AG08395 (cell line): ENCODE results near the gene CMIP.
A peak's percentile ranks its signal among the peaks of the same experiment; 100 is the strongest.

Source experiments
- DNase-seq: peaks from one replicate; pipeline ENCODE4 v3.0.0; 2012; ENCODE audit warnings: mixed read lengths, low spot score

Gene CMIP

GRCh38 chr16:81447383-81448101, 2.9 kb downstream of the CMIP start:
- DNase-seq: no peak

GRCh38 chr16:81448154-81449131, 3.8 kb downstream of the CMIP start:
- no peak for DNase-seq

DNA sequence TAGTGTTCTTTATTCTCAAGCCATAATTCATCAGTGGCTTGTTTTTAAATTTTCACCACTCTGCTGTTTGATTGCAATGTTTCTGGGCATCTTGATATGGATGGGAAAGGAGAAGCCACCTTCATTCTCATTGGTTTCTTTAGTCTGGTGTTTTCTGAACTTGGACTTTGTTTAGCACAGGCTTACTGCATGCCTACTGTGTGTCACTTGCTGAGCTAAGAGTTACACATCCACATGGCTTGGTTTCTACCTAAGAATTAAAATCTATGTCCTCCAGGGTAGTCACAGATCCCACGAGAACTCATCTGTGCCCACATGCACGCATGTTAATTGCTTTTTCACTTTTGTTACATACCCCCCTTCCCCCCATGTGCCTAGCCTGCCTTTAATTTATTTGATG, 4.6 kb downstream of the CMIP start:
- DNase-seq: no peak

GRCh38 chr16:81449899-81450608, 5.4 kb downstream of the CMIP start:
- no peak for DNase-seq

DNA sequence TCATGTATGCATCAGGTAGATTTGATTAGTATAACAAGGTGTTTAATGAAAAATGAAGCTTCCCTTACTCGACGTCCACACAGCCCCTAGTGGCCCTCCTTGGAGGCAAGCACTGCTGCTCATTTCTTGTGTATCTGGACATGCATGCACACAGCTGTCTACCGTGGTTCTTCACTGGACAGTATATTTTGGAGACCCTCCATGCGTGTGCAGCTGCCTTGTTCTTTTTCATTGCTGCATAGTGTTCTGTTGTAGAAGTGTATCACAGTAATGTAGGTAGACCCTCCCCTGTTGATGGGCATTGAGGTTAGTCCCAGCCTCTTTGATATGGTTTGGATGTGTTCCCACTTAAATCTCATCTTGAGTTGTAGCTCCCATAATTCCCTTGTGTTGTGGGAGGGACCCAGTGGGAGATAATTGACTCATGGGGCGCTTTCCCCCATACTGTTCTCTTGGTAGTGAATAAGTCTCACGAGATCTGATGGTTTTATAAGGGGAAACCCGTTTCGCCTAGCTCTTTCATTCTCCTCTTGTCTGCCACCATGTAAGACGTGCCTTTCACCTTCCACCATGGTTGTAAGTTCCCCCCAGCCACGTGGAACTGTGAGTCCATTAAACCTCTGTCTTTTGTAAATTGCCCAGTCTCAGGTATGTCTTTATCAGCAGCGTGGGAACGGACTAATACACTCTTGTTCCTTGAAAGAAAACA, 6.3 kb downstream of the CMIP start:
- no peak for DNase-seq

GRCh38 chr16:81451753-81452680, 7.4 kb downstream of the CMIP start:
- no peak for DNase-seq

- no peak for DNase-seq
Observed at GRCh38 chr16:81453091-81453728, 8.6 kb downstream of the CMIP start.

DNA sequence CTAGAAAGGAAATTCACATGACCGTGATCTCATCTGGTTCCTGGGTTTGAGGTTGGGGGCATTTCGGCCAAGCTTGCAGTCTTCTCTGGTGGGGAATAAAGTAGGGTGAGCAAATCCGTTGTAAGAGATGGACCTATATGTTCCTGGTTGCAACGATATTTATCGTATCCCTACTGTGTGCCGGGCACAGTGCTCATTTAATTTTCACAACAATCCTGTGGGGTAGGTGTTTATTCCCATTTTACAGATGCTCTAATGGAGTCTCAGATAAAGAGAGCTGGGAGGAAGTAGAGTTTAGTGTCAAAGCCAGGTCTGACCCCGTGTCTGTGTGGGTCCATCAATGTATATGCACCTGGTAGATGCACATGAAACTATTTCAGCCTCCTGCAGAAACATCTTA, 9.4 kb downstream of the CMIP start:
- no peak for DNase-seq

GRCh38 chr16:81455006-81455405, 10.4 kb downstream of the CMIP start:
- no peak for DNase-seq

GRCh38 chr16:81455720-81456494, 11.3 kb downstream of the CMIP start:
- DNase-seq: no peak

DNA sequence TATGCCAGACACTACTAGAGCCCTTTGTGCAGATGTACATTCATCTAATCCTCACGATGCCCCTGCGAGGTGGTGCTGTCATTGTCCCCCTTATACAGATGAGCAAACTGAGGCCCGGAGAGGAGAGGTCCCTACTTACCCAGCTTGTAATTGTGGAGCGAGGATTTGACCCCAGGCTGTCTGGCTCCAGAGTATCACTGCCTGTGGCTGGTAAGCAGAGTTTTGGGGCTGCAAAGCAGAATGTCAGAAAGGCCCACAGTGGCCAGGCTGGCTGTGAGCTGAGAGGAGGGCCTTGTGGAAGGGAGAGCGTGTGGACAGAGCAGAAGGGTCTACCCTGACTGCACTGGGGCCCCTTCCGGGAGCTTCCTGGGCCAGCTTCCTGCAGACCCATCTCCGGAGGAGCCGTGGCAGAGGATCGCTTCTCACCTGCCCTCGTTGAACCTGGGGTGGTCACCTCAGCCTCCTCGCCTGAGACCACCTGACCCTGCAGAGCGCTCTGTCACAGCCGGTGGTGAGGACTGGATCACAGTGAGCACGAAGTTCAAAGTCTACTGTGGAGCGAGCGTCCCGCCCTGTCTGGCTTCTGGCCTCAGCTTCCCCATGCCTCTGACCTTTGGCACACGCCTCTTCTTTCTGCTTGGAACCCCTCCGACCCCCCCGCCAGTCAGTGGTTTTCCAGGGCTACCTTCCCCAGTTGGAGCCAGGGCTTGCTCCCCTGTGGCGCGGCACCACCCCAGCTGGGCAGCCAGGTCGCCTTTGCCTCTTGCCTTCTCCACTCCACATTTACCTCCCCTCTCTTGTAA, 12.1 kb downstream of the CMIP start:
- DNase-seq: no peak

GRCh38 chr16:81457326-81458133, 12.9 kb downstream of the CMIP start:
- DNase-seq: peak; percentile 86

DNA sequence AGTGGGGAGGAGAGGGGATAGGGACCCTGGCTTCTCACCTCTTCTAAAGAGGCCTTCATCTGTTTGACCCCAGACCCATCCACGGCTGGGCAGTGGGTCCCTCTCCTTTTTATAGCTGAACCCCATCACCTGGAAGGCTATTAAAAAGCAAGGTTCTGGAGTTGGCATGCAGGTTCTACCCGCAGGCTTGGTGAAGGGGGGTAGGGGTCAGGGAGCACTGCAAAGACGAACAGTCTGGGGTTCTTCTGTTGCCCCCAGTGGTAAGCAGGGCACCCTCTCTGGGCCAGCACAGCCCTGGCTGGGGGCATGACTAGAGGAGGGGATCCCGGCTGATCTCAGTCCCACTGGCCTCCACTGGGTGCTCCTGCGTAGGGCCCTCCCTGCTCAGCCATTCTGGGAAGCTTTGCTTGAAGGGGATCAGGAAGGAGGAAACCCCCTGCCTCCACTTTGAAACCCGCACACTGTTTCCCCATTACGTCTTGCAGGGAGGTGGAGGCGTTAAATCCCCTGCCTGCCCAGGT, 13.6 kb downstream of the CMIP start:
- no peak for DNase-seq

DNA sequence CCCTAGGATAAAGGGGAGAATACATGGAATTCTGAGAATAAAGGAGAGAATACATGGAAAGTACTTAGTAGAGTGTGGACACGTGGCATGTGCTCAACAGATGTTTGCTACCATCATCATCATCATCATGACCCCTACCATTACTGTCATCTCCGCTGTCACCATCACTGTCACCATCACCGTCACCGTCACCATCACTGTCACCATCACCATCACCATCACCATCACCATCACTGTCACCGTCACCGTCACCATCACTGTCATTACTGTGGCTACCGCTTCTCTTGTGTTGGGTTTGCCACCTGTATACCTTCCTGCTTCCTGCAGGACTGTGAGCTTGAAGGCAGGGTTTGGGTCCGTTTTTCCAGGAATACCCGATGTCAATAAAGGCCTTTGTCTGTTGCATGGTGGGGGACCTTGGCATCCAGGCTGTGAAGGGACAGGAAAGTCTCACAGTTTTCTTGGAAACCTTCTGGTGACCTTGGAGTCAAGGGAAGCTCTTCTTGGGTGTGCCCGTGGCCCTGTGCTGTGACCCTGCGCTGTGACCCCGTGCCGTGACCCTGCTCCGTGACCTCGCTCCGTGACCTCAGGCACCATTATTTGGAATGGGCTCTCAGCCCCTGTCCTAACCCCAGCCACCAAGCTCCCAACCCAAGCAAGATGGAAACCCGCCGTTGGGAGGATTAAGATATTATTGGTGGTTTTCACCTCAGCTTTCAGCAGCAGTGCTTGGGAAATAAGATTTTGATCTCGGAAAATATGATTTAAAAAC, 14.4 kb downstream of the CMIP start:
- no peak for DNase-seq

DNA sequence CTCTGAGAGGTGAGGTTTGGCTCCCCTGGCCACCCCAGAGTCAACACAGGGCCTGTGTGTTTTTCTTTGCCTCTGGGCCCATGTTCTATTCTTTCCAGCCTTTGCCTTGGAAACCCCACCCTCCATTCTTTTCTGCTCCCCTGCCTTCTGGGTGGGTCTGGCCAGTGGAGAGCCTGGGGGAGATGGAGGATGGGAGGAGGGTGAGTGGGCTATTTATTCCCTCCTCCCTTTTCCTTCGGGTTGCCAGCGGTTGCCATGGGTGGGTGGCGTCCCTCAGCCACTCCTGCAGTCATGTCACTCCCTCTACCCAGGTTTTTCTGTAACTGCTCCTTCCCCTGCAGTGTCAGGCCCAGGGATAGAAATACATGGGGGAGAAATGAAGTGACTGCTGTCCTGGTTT, 15.5 kb downstream of the CMIP start:
- no peak for DNase-seq

DNA sequence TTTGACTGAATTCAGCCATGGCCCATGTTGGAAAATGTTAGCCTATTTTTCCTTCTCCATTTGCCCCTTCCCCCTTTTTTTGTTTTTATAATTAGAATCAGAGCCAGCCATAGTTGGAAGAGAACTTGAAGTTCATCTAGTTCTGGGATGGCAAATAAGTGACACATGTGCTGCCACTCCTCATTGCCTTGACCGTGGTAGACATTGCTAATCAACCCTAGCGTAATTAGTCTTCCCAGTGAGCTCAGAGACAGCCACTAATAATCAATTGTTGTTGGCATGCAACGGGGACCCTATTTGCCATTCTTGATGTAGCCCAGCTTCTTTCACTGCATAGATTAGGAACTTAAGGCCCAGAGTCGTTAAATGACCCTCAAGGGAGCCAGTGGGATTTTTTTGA, 16.6 kb downstream of the CMIP start:
- no peak for DNase-seq

DNA sequence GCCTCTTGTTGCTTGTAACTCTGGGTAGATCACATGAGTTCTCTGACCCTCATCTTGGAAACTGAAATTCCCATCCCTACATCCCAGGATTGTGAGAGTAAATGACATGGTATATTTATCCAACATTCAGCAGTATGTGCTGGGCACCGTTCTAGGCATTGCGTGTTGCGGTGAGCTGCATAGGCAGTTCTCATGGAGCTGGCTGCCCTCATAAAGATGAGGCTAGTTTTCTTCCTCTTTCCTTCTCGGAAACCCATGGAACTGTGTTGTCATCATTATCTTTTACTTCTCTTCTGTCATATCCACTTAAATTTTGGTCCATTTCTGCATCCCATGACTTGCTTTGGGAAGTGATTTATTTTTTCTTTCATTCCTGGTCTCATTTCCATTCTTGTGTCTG, 17.2 kb downstream of the CMIP start:
- no peak for DNase-seq
